ENCODE measurements around the gene VSTM4.

The VSTM4 gene

DNA sequence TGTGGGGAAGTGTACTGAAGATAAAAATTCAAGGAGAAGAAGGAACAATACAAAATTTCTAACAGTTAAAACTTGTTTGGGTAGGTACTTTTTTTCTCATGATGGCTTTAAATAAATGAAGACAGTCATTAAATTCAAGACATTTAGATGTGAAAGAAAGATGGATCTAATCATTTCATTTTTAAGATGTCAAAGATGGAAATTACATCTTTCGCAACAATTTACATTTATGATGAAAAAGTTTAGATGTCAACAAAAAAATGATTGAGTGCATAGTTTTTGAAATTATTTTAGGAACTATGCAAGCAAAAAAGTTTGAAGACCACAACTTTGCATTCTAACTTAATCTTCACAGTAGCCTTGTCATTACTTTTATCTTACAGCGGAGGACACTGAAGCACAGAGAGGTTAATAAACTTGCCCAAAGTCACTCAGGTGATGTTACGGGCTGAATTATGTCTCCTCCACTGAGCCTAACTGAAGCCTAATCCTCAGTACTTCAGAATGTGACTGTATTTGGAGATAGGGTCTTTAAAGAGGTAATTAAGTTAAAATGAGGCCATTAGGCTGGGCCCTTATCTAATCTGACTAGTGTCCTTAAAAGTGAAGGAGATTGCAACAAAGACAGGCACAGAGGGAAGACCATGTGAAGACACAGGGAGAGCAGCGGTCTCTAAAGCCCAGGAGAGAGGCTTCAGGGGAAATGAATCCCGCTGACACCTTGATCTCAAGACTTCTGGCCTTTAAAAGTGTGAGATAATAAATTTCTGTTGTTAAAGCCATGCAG is 48.2 kb downstream of the VSTM4 start:
- TF ChIP-seq, protein P1, sequence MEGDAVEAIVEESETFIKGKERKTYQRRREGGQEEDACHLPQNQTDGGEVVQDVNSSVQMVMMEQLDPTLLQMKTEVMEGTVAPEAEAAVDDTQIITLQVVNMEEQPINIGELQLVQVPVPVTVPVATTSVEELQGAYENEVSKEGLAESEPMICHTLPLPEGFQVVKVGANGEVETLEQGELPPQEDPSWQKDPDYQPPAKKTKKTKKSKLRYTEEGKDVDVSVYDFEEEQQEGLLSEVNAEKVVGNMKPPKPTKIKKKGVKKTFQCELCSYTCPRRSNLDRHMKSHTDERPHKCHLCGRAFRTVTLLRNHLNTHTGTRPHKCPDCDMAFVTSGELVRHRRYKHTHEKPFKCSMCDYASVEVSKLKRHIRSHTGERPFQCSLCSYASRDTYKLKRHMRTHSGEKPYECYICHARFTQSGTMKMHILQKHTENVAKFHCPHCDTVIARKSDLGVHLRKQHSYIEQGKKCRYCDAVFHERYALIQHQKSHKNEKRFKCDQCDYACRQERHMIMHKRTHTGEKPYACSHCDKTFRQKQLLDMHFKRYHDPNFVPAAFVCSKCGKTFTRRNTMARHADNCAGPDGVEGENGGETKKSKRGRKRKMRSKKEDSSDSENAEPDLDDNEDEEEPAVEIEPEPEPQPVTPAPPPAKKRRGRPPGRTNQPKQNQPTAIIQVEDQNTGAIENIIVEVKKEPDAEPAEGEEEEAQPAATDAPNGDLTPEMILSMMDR (conservative IDR thresholded peaks at IDR 0.05; ENCODE audit: low read length): no peak
- no peak for DNase-seq (ENCODE audit: low read depth)
- H3K4me3 ChIP-seq (ENCODE audit: low read length): no peak overlapping the region

DNA sequence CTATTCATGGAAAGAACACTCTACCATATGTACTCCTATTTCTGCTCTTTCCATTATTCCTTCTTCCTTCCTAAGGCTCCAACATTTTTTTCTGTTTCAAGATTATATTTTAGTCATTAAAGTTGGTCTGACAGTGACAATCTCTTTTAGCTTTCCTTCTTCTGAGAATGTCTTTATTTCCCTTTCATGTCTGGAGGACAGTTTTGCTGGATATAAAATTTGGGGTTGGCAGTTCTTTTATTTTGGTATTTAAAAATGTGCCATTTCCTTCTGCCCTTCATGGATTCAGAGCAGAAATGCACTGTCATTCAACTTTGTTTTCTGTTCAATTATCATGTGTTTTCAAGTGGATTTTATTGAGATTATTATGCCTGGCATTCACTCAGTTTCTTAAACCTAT is 53.1 kb downstream of the VSTM4 start:
- no peak for DNase-seq (ENCODE audit: low read depth)
- TF ChIP-seq, protein P1 (conservative IDR thresholded peaks at IDR 0.05; ENCODE audit: low read length): no peak
- H3K4me3 ChIP-seq (ENCODE audit: low read length): no peak overlapping the region

DNA sequence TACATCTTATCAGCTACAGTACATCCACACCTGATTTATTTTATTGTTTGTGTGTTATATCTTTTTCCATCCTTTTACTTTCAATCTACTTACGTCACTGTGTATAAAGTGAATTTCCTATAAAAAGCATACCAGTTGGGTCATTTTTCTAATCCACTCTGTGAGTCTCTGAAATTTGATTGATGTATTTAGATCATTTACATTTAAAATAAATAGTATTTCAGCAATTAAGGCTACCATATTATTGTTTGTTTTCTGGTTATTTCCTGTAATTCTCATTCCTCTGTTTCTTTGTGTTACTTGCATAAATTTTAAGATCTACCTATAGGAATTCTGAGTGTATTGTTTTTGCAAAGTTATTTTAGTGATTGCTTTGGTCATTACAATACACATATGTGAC is 53.7 kb downstream of the VSTM4 start:
- TF ChIP-seq, protein P1 (conservative IDR thresholded peaks at IDR 0.05; ENCODE audit: low read length): no peak
- no peak for DNase-seq (ENCODE audit: low read depth)
- H3K4me3 ChIP-seq (ENCODE audit: low read length): no peak overlapping the region

DNA sequence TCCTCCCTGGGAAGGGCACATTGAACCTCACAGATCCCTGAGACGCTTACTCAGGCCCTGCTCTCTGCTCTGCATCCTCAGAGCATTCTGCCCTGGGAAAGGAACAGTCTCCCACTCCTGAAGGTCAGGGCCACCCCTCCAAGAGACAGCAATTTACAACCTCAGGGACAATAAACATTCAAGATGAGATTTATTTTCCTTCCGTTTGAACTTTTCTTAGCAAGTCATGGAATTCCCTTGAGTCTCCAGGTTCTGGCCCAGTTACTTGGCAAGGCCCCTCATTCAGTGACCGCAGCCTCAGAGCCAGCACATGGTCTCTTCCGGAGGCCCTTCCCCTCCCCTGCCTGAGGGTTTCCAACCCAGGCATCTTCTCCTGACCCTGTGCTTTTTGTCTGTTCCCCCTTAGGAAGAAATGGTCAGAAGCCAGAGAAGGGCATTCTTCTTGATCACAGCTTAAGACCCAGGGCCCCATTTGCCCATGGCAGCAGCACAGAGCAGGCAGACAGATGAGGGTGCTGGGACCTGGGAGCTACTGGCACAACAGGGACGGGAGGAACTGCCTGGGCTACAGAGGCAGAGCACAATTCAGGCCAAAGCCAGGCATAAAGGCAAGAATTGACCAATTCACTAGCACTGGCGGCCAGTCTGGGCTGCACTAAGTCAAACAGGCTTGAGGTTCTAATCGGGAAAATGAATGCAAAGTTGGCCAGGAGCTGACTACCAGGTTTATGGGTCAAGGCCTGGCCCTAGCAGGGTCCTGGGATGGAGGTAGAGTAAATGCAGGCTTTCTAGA is 56.7 kb downstream of the VSTM4 start:
- TF ChIP-seq, protein P1 (conservative IDR thresholded peaks at IDR 0.05; ENCODE audit: low read length): no peak
- peak; percentile 60 for DNase-seq (ENCODE audit: low read depth)
- no peak overlapping the region for H3K4me3 ChIP-seq (ENCODE audit: low read length)

DNA sequence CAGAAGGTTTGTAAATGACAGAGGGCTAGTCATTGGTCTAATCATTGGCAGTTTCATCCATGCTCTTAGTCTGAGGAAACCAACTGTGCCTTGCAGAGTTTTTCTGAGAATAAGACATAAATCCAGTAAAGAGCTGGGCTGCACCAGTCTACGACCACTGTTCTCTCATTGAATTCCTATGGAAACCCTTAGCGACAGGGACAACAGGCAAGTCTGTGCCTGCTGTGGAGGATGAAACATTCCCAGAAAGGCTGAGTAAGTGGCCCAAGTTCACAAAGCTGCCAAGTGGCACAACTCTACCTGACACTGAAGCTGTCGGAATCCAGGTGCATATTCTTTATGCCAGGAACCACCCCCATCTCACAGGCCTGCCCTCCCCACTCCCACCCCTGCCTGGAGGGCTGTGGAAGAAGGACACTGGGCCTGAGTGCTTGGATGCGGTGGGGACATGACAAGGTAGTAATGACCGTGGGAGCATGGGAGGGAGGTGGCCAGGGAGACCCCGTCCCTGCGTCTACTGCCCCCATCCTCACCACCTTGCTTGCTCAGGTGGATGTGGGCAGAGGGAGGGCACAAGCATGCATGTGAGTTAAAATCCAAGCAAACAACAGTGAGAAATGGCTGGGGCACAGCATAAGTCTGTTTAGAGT is 58.0 kb downstream of the VSTM4 start:
- no peak overlapping the region for H3K4me3 ChIP-seq (ENCODE audit: low read length)
- TF ChIP-seq, protein P1 (conservative IDR thresholded peaks at IDR 0.05; ENCODE audit: low read length): no peak
- DNase-seq (ENCODE audit: low read depth): no peak

DNA sequence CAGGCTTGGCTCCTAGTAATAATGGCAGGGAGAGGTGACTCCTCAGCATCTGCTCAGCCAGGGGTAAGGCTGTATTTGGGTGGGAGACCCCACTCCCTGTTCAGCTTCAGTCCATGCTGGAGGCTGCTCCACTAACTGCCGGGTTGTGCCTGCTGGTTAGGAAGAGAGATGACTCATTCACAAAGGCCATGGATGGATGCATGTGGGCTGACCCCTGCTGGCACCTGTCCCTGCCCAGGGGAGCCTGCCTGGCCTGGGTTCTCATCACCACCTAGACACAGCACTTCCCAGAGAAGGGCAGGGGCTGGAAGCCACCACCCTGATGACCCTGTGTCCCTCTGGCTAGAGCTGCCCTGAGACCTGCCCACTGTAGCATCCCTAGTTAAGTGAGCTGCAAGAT is 59.0 kb downstream of the VSTM4 start:
- TF ChIP-seq, protein P1 (conservative IDR thresholded peaks at IDR 0.05; ENCODE audit: low read length): no peak
- no peak overlapping the region for H3K4me3 ChIP-seq (ENCODE audit: low read length)
- peak; percentile 30 for DNase-seq (ENCODE audit: low read depth)
